H1 (cell line): Measurements from ENCODE around the gene SH3RF2. TPM values are rescaled to one million over a fixed set of nuclear protein-coding genes. Genes with fewer than 3 reads are reported as not detected.

Experiments used
- HDAC6 ChIP-seq: IDR thresholded peaks from one replicate; pipeline ENCODE4 v1.7.1; 2012; ENCODE audit warnings: low read depth, mild to moderate bottlenecking, inconsistent platforms, low read length, moderate library complexity
- JUN ChIP-seq: IDR thresholded peaks from 2 replicates; pipeline ENCODE4 v1.6.1; 2011; ENCODE audit warnings: low read depth, mild to moderate bottlenecking, improper control_type of control experiment, low read length
- RAD21 ChIP-seq, 2 experiments: IDR thresholded peaks in 1 of 2; conservative IDR thresholded peaks in 1 of 2; 2 replicates each; pipeline ENCODE4 v1.6.1; 2011; ENCODE audit warnings: low read depth in 2 of 2, low read length in 2 of 2, improper control_type of control experiment in 1 of 2, inconsistent platforms in 1 of 2, mild to moderate bottlenecking in 1 of 2, moderate library complexity in 1 of 2
- SIN3A ChIP-seq, 2 experiments: IDR thresholded peaks in 1 of 2; conservative IDR thresholded peaks in 1 of 2; 2 replicates each; pipeline ENCODE4 v1.6.1; 2011 to 2012; ENCODE audit warnings: low read length in 2 of 2, improper control_type of control experiment in 1 of 2, low read depth in 1 of 2, mild to moderate bottlenecking in 1 of 2
- SP4 ChIP-seq: IDR thresholded peaks from 2 replicates; pipeline ENCODE4 v1.6.1; 2012; ENCODE audit warnings: low read length, inconsistent platforms
- polyA plus RNA-seq, 7 experiments: library from polyadenylated mRNA; depleted of rRNA in 3 of 7; stranded (reverse) in 5 of 7; unstranded in 2 of 7; fragments of >200 nt in 5 of 7; fragments of 200-250 nt in 2 of 7; gene quantifications; 1 replicate in 5 of 7; 2 replicates in 1 of 7; 4 replicates in 1 of 7; pipeline versions ENCODE4 v1.2.1 to v1.2.3, GENCODE V29; 2011 to 2013; ENCODE audit warnings: missing spikeins in 2 of 7, mixed read lengths in 2 of 7
- total RNA-seq: library from RNA; stranded (reverse); fragmentation: NEBNext Ultra II Directional; extraction: Animal tissue kit (Norgen Biotek cat#: 25700); gene quantifications from 2 replicates; pipeline ENCODE4 v1.2.1, GENCODE V29; 2021
- TF ChIP-seq, protein P1 (sequence below): IDR thresholded peaks from 2 replicates; pipeline ENCODE4 v1.6.1; 2012; ENCODE audit warnings: inconsistent platforms

The SH3RF2 gene
- total and polyA plus RNA-seq, 2 of the 8 experiments (the other 6 are each of a cell fraction or from before 2014, with no cell fraction given), result 0.80 to 0.95 TPM

DNA sequence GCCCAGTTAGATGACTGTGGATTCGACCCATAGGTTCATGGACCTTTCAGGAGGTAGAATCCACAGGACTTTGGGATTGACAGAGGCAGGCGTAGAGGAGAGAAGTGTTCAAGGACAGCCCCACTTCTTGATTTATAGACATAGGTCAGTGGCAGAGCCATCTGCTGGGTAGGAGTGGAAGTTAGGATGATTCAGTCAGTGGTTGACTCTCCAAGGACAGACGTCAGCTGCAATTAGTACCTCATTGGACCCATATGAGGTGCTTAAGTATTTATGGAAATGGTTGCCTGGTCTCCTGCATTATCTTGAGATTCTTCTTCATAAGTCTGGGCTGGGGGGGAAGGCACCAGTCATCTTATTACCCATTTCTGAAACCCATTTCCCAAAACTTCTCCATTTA, 70.9 kb downstream of the SH3RF2 start (continued):
- TF ChIP-seq RAD21 (IDR thresholded peaks at IDR 0.05 in 1 of 2, conservative IDR thresholded peaks at IDR 0.05 in 1 of 2; ENCODE audit: low read depth in 2 of 2, low read length in 2 of 2) (peak; percentile 22 to 43; a peak in 1 of 4 replicates), HDAC6 (no peak), JUN (no peak), SP4 (no peak), SIN3A (conservative IDR thresholded peaks at IDR 0.05 in 1 of 2, IDR thresholded peaks at IDR 0.05 in 1 of 2; ENCODE audit: low read depth in 1 of 2, low read length in 2 of 2) (no peak)
- TF ChIP-seq, protein P1, sequence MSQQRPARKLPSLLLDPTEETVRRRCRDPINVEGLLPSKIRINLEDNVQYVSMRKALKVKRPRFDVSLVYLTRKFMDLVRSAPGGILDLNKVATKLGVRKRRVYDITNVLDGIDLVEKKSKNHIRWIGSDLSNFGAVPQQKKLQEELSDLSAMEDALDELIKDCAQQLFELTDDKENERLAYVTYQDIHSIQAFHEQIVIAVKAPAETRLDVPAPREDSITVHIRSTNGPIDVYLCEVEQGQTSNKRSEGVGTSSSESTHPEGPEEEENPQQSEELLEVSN, result no peak
